HepG2 (cell line): Measurements from ENCODE around the gene FXYD6. TPM values are rescaled to one million over a fixed set of nuclear protein-coding genes. Genes with fewer than 3 reads are reported as not detected.
A peak's percentile ranks its signal among the peaks of the same experiment; 100 is the strongest.

Experiments used
- ADNP ChIP-seq: sonication (generic); formaldehyde crosslinking; IDR thresholded peaks from 2 replicates; pipeline ENCODE4 v1.4.0; 2020; ENCODE audit warnings: missing genetic modification reagents
- DBP ChIP-seq: sonication (generic); formaldehyde crosslinking; IDR thresholded peaks from 2 replicates; pipeline ENCODE4 v1.4.0; 2020; ENCODE audit warnings: missing genetic modification reagents; ENCODE audit errors: not compliant biosample characterization
- E2F1 ChIP-seq: sonication (generic); formaldehyde crosslinking; IDR thresholded peaks from 2 replicates; pipeline ENCODE4 v1.5.0; 2020; ENCODE audit warnings: missing genetic modification reagents
- ETV6 ChIP-seq: sonication (generic); formaldehyde crosslinking; conservative IDR thresholded peaks from 2 replicates; pipeline ENCODE4 v1.4.0; 2020; ENCODE audit warnings: missing genetic modification reagents
- GTF3A ChIP-seq: sonication (generic); formaldehyde crosslinking; conservative IDR thresholded peaks from 2 replicates; pipeline ENCODE4 v1.4.0; 2020; ENCODE audit warnings: mild to moderate bottlenecking, missing genetic modification reagents
- NFE2L1 ChIP-seq: sonication (generic); formaldehyde crosslinking; IDR thresholded peaks from 2 replicates; pipeline ENCODE4 v1.4.0; 2020; ENCODE audit warnings: missing genetic modification reagents, mild to moderate bottlenecking, borderline replicate concordance
- NFRKB ChIP-seq: fragments of 450-650 bp; IDR thresholded peaks from 2 replicates; pipeline ENCODE4 v1.6.1; 2017
- SAP130 ChIP-seq: IDR thresholded peaks from 2 replicates; pipeline ENCODE4 v1.6.1; 2016; ENCODE audit warnings: low read depth
- SMARCC2 ChIP-seq: fragments of 450-650 bp; IDR thresholded peaks from 2 replicates; pipeline ENCODE4 v1.6.1; 2017; ENCODE audit warnings: antibody characterized with exemption, mild to moderate bottlenecking
- TBX3 ChIP-seq: fragments of 450-650 bp; IDR thresholded peaks from 2 replicates; pipeline ENCODE4 v1.6.1; 2017; ENCODE audit warnings: antibody characterized with exemption, mild to moderate bottlenecking, inconsistent platforms, borderline replicate concordance
- TOPORS ChIP-seq: sonication (generic); formaldehyde crosslinking; IDR thresholded peaks from 2 replicates; pipeline ENCODE4 v1.8.0; 2023; ENCODE audit warnings: mild to moderate bottlenecking, missing genetic modification reagents
- ZMYM2 ChIP-seq: sonication (generic); formaldehyde crosslinking; IDR thresholded peaks from 2 replicates; pipeline ENCODE4 v1.8.0; 2022; ENCODE audit warnings: mild to moderate bottlenecking, missing genetic modification reagents
- ZMYM3 ChIP-seq: sonication (generic); formaldehyde crosslinking; IDR thresholded peaks from 2 replicates; pipeline ENCODE4 v1.5.1; 2020; ENCODE audit warnings: mild to moderate bottlenecking, missing genetic modification reagents
- ZNF143 ChIP-seq: sonication (generic); formaldehyde crosslinking; IDR thresholded peaks from 2 replicates; pipeline ENCODE4 v1.4.0; 2020; ENCODE audit warnings: missing genetic modification reagents
- ZNF263 ChIP-seq: sonication (generic); formaldehyde crosslinking; IDR thresholded peaks from 2 replicates; pipeline ENCODE4 v1.4.0; 2020; ENCODE audit warnings: missing genetic modification reagents
- ZNF333 ChIP-seq: sonication (generic); formaldehyde crosslinking; IDR thresholded peaks from 2 replicates; pipeline ENCODE4 v1.4.0; 2020; ENCODE audit warnings: mild to moderate bottlenecking, missing genetic modification reagents, borderline replicate concordance
- ZNF460 ChIP-seq: sonication (generic); formaldehyde crosslinking; IDR thresholded peaks from 2 replicates; pipeline ENCODE4 v1.5.1; 2020; ENCODE audit warnings: missing genetic modification reagents, mild to moderate bottlenecking, borderline replicate concordance
- ZNF563 ChIP-seq: sonication (generic); formaldehyde crosslinking; IDR thresholded peaks from 2 replicates; pipeline ENCODE4 v1.8.0; 2022; ENCODE audit warnings: mild to moderate bottlenecking, moderate library complexity, missing genetic modification reagents
- ZNF749 ChIP-seq: sonication (generic); formaldehyde crosslinking; IDR thresholded peaks from 2 replicates; pipeline ENCODE4 v1.8.0; 2022; ENCODE audit warnings: mild to moderate bottlenecking, missing genetic modification reagents, moderate library complexity, borderline replicate concordance
- ZNF788 ChIP-seq: sonication (generic); formaldehyde crosslinking; IDR thresholded peaks from 2 replicates; pipeline ENCODE4 v1.5.0; 2020; ENCODE audit warnings: mild to moderate bottlenecking, missing genetic modification reagents, borderline replicate concordance
- polyA plus RNA-seq, 8 experiments: library from polyadenylated mRNA; depleted of rRNA in 3 of 8; stranded (reverse) in 7 of 8; unstranded in 1 of 8; fragments of >200 nt; fragmentation: Illumina TruSeq in 4 of 8; extraction: Trizol in 4 of 8; gene quantifications; 2 replicates each; pipeline versions ENCODE4 v1.2.1 to v1.2.3, GENCODE V29; 2011 to 2016; ENCODE audit warnings: low read depth in 4 of 8, missing spikeins in 1 of 8, mixed read lengths in 1 of 8; ENCODE audit not compliant: insufficient read depth in 1 of 8
- total RNA-seq, 5 experiments: library from RNA; depleted of rRNA; stranded (reverse); fragments of >200 nt; fragmentation: Illumina TruSeq; extraction: Trizol; gene quantifications; 2 replicates each; pipeline ENCODE4 v1.2.3, GENCODE V29; 2016; ENCODE audit warnings: low read depth in 1 of 5
- TF ChIP-seq, protein P1 (sequence below): IDR thresholded peaks from 2 replicates; pipeline ENCODE4 v1.6.1; 2016; ENCODE audit warnings: mild to moderate bottlenecking, missing biosample characterization, missing genetic modification reagents
- TF ChIP-seq, protein P2 (sequence below): sonication (generic); formaldehyde crosslinking; IDR thresholded peaks from 2 replicates; pipeline ENCODE4 v1.5.0; 2020; ENCODE audit warnings: missing genetic modification reagents
- TF ChIP-seq, protein P3 (sequence below): sonication (generic); formaldehyde crosslinking; IDR thresholded peaks from 2 replicates; pipeline ENCODE4 v1.4.0; 2020; ENCODE audit warnings: mild to moderate bottlenecking, missing genetic modification reagents, borderline replicate concordance
- TF ChIP-seq, protein P4 (sequence below): sonication (generic); IDR thresholded peaks from 2 replicates; pipeline ENCODE4 v1.6.1; 2016; ENCODE audit warnings: low read depth, borderline replicate concordance

Gene FXYD6
- total and polyA plus RNA-seq, 2 of the 13 experiments (the other 11 are each of a cell fraction or from before 2014, with no cell fraction given) = not detected

GRCh38 chr11:117823294-117823945 is 53.0 kb downstream of the FXYD6 start (continued):
- TF ChIP-seq ZMYM2 (CRISPR knock-in tag) (no peak), ZNF263 (CRISPR knock-in tag) (no peak), E2F1 (no peak), NFE2L1 (CRISPR knock-in tag) (no peak), SAP130 (no peak), GTF3A (no peak), ZNF333 (CRISPR knock-in tag) (0 out of 2 replicates have a peak, but pooled peaks have one; percentile 38), NFRKB (no peak), TOPORS (no peak), ADNP (CRISPR knock-in tag) (no peak), ZNF563 (no peak), SMARCC2 (no peak), ZNF460 (CRISPR knock-in tag) (no peak), TBX3 (no peak), DBP (CRISPR knock-in tag) (no peak), ZNF143 (CRISPR knock-in tag) (no peak), ZMYM3 (CRISPR knock-in tag) (no peak), ZNF749 (no peak), ZNF788 (CRISPR knock-in tag) (no peak), ETV6 (CRISPR knock-in tag) (no peak)
- TF ChIP-seq, protein P1, sequence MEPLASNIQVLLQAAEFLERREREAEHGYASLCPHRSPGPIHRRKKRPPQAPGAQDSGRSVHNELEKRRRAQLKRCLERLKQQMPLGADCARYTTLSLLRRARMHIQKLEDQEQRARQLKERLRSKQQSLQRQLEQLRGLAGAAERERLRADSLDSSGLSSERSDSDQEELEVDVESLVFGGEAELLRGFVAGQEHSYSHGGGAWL (CRISPR knock-in tag) = no peak
- TF ChIP-seq, protein P2, sequence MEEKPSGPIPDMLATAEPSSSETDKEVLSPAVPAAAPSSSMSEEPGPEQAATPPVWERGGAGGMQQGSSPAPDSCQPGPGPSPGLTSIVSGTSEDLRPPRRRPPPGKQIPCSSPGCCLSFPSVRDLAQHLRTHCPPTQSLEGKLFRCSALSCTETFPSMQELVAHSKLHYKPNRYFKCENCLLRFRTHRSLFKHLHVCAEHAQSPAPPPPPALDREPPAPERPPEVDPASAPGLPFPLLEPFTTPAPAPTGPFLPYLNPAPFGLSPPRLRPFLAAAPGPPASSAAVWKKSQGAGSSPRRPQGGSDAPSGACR (CRISPR knock-in tag) = no peak
- TF ChIP-seq, protein P3, sequence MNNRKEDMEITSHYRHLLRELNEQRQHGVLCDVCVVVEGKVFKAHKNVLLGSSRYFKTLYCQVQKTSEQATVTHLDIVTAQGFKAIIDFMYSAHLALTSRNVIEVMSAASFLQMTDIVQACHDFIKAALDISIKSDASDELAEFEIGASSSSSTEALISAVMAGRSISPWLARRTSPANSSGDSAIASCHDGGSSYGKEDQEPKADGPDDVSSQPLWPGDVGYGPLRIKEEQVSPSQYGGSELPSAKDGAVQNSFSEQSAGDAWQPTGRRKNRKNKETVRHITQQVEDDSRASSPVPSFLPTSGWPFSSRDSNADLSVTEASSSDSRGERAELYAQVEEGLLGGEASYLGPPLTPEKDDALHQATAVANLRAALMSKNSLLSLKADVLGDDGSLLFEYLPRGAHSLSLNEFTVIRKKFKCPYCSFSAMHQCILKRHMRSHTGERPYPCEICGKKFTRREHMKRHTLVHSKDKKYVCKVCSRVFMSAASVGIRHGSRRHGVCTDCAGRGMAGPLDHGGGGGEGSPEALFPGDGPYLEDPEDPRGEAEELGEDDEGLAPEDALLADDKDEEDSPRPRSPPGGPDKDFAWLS (CRISPR knock-in tag) = no peak
- TF ChIP-seq, protein P4, sequence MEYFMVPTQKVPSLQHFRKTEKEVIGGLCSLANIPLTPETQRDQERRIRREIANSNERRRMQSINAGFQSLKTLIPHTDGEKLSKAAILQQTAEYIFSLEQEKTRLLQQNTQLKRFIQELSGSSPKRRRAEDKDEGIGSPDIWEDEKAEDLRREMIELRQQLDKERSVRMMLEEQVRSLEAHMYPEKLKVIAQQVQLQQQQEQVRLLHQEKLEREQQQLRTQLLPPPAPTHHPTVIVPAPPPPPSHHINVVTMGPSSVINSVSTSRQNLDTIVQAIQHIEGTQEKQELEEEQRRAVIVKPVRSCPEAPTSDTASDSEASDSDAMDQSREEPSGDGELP = no peak
